ENCODE measurements around the gene PLK2. TPM values are rescaled to one million over a fixed set of nuclear protein-coding genes. Genes with fewer than 3 reads are reported as not detected.

PLK2 gene
- total RNA-seq, 4 donors from 2014 or later, result 34.9 to 59.3 (median 40.8) TPM

GRCh38 chr5:58481828-58482227 lies 21.9 kb upstream of the PLK2 start:
- TF ChIP-seq CTCF (IDR thresholded peaks at IDR 0.05), result no peak
- no peak for TF ChIP-seq POLR2A (IDR thresholded peaks at IDR 0.05)
- no peak overlapping the region for H3K4me3 ChIP-seq (replicated peaks in 1 of 3)
- H3K27ac ChIP-seq, result no peak overlapping the region
- DNase-seq, result no peak
- WGBS, 2 donors, result 84 to 87% methylated on average over 6 of the region's 6 CpGs
- H3K4me1 ChIP-seq, result no peaks in the 10 kb centered on the region
- H3K9me3 ChIP-seq, result no peaks in the 10 kb centered on the region
- intact Hi-C loops (cut with DNase I), result no loop called here
- no peaks in the 10 kb centered on the region for H3K36me3 ChIP-seq
- H3K27me3 ChIP-seq, result no peaks in the 10 kb centered on the region

GRCh38 chr5:58481066-58481676 lies 21.3 kb upstream of the PLK2 start:
- H3K27me3 ChIP-seq, result no peaks in the 10 kb centered on the region
- DNase-seq, result no peak
- no peak overlapping the region for H3K27ac ChIP-seq
- H3K4me3 ChIP-seq (replicated peaks in 1 of 3), result no peak overlapping the region
- no peaks in the 10 kb centered on the region for H3K36me3 ChIP-seq
- intact Hi-C loops (cut with DNase I), result no loop called here
- no peaks in the 10 kb centered on the region for H3K4me1 ChIP-seq
- no peaks in the 10 kb centered on the region for H3K9me3 ChIP-seq
- TF ChIP-seq CTCF (IDR thresholded peaks at IDR 0.05) (no peak), POLR2A (IDR thresholded peaks at IDR 0.05) (no peak)

GRCh38 chr5:58477760-58478376 lies 18.0 kb upstream of the PLK2 start:
- 25 to 35% methylated on average over 1 of the region's 1 CpG for WGBS, 2 donors

GRCh38 chr5:58475404-58475803 lies 15.5 kb upstream of the PLK2 start:
- WGBS, 2 donors, result 66 to 78% methylated on average over 3 of the region's 3 CpGs
- intact Hi-C loops (cut with DNase I), result no loop called here
- TF ChIP-seq POLR2A (IDR thresholded peaks at IDR 0.05), result no peak
- TF ChIP-seq CTCF (IDR thresholded peaks at IDR 0.05), result no peak
- Histone ChIP-seq H3K27me3 (no peaks in the 10 kb centered on the region), H3K4me3 (replicated peaks in 1 of 3) (no peak overlapping the region), H3K27ac (no peak overlapping the region), H3K9me3 (no peaks in the 10 kb centered on the region), H3K4me1 (no peaks in the 10 kb centered on the region), H3K36me3 (no peaks in the 10 kb centered on the region)
- no peak for DNase-seq

More at GRCh38 chr5:58477760-58478376, 18.0 kb upstream of the PLK2 start:
- TF ChIP-seq POLR2A (IDR thresholded peaks at IDR 0.05) (no peak), CTCF (IDR thresholded peaks at IDR 0.05) (no peak)
- Histone ChIP-seq H3K4me3 (replicated peaks in 1 of 3) (no peak overlapping the region), H3K27me3 (no peaks in the 10 kb centered on the region), H3K9me3 (no peaks in the 10 kb centered on the region), H3K4me1 (no peaks in the 10 kb centered on the region), H3K36me3 (no peaks in the 10 kb centered on the region), H3K27ac (no peak overlapping the region)
- intact Hi-C loops (cut with DNase I), result no loop called here
- DNase-seq, result no peak

GRCh38 chr5:58469896-58470295 lies 10.0 kb upstream of the PLK2 start:
- H3K27me3 ChIP-seq, result no peaks in the 10 kb centered on the region
- TF ChIP-seq CTCF (IDR thresholded peaks at IDR 0.05) (no peak), POLR2A (IDR thresholded peaks at IDR 0.05) (no peak)
- no peak overlapping the region for H3K27ac ChIP-seq
- no peak for DNase-seq
- no peaks in the 10 kb centered on the region for H3K9me3 ChIP-seq
- H3K4me1 ChIP-seq, result no peaks in the 10 kb centered on the region
- 81 to 84% methylated on average over 2 of the region's 2 CpGs for WGBS, 2 donors
- H3K36me3 ChIP-seq, result no peaks in the 10 kb centered on the region
- intact Hi-C loops (cut with DNase I), result loop anchor here (10.0 kb wide), 1 partner anchor 585 kb away; no protein-coding TSS in a partner anchor
- H3K4me3 ChIP-seq (replicated peaks in 1 of 3), result no peak overlapping the region
